GM18507 (cell line): ENCODE measurements around the gene RAB6D.
"Not testable (repeated sequence)": the region's sequence is repeated elsewhere in the genome, so short reads cannot be mapped to it uniquely, and the experiment has no call there.

Experiments used
- DNase-seq: peaks from one replicate; pipeline ENCODE4 v3.0.0; 2011; ENCODE audit warnings: low read depth; ENCODE audit not compliant: insufficient read length; ENCODE audit errors: extremely low spot score
- FAIRE-seq: peaks from 2 replicates; lab custom pipeline; 2011; peaks lifted over from hg19 to GRCh38; lab: Jason Lieb, UNC

The RAB6D gene

GRCh38 chr2:131363703-131364186 is at the start of gene RAB6D:
TSS of gene RAB6D (minus strand) at chr2:131364168. CDS start at chr2:131363720, 448 bp downstream.
- not testable (repeated sequence) for DNase-seq, FAIRE-seq

- DNase-seq = peak; percentile 26
- FAIRE-seq = peak; percentile 87
Observed at GRCh38 chr2:131413148-131413747, 49.3 kb upstream of the RAB6D start.

- no peak for DNase-seq
- no peak for FAIRE-seq
Observed at GRCh38 chr2:131410173-131410572, 46.2 kb upstream of the RAB6D start.

GRCh38 chr2:131408778-131409177 is 44.8 kb upstream of the RAB6D start:
- DNase-seq (no peak), FAIRE-seq (no peak)

GRCh38 chr2:131408207-131408606 is 44.2 kb upstream of the RAB6D start:
- FAIRE-seq = no peak
- DNase-seq = no peak

GRCh38 chr2:131404753-131405152 is 40.8 kb upstream of the RAB6D start:
- no peak for FAIRE-seq
- no peak for DNase-seq

- FAIRE-seq = no peak
- DNase-seq = no peak
Observed at GRCh38 chr2:131402320-131403039, 38.5 kb upstream of the RAB6D start.

- FAIRE-seq = no peak
Observed at GRCh38 chr2:131400849-131401248, 36.9 kb upstream of the RAB6D start.

GRCh38 chr2:131400441-131400840 is 36.5 kb upstream of the RAB6D start:
- not testable (repeated sequence) for DNase-seq, FAIRE-seq

More at GRCh38 chr2:131400849-131401248, 36.9 kb upstream of the RAB6D start:
- DNase-seq = no peak

- not testable (repeated sequence) for DNase-seq, FAIRE-seq
Observed at GRCh38 chr2:131396209-131396608, 32.2 kb upstream of the RAB6D start.

- FAIRE-seq, DNase-seq: not testable (repeated sequence)
Observed at GRCh38 chr2:131395024-131395645, 31.2 kb upstream of the RAB6D start.

- DNase-seq = no peak
- no peak for FAIRE-seq
Observed at GRCh38 chr2:131394147-131394931, 30.4 kb upstream of the RAB6D start.

GRCh38 chr2:131391953-131392352 is 28.0 kb upstream of the RAB6D start:
- FAIRE-seq = not testable (repeated sequence)

GRCh38 chr2:131391471-131391870 is 27.5 kb upstream of the RAB6D start:
- not testable (repeated sequence) for DNase-seq, FAIRE-seq

More at GRCh38 chr2:131391953-131392352, 28.0 kb upstream of the RAB6D start:
- not testable (repeated sequence) for DNase-seq

GRCh38 chr2:131390495-131391130 is 26.6 kb upstream of the RAB6D start:
- not testable (repeated sequence) for DNase-seq, FAIRE-seq

GRCh38 chr2:131389657-131390056 is 25.7 kb upstream of the RAB6D start:
- FAIRE-seq = no peak
- DNase-seq = no peak

- not testable (repeated sequence) for FAIRE-seq, DNase-seq
Observed at GRCh38 chr2:131388834-131389233, 24.9 kb upstream of the RAB6D start.

GRCh38 chr2:131373111-131373510 is 9.1 kb upstream of the RAB6D start:
- not testable (repeated sequence) for DNase-seq, FAIRE-seq

GRCh38 chr2:131369954-131370353 is 6.0 kb upstream of the RAB6D start:
- FAIRE-seq = no peak
- DNase-seq = no peak
